Thymus (tissue), 11 donors: ENCODE results near the gene SLC38A3. TPM values are rescaled to one million over a fixed set of nuclear protein-coding genes. Genes with fewer than 3 reads are reported as not detected.

ENCODE experiments used
- DNase-seq, 9 donors: peaks; one replicate each; pipeline ENCODE4 v3.0.0-alpha.2; 2013; ENCODE audit warnings: low spot score in 9 of 9, low read depth in 6 of 9, missing footprints in 1 of 9
- H3K27ac ChIP-seq, 2 donors: one replicate each; pipeline ENCODE4 v1.5.1; 2013; ENCODE audit warnings: control low read depth in 1 of 2, low read depth in 1 of 2, low read length in 1 of 2, mild to moderate bottlenecking in 1 of 2, moderate library complexity in 1 of 2
- H3K27me3 ChIP-seq, 2 donors: one replicate each; pipeline ENCODE4 v1.5.1; 2013; ENCODE audit warnings: low read length in 1 of 2; ENCODE audit not compliant: control insufficient read depth in 2 of 2, insufficient read depth in 1 of 2
- H3K36me3 ChIP-seq, 2 donors: one replicate each; pipeline ENCODE4 v1.5.1; 2013; ENCODE audit warnings: low read length in 1 of 2, mild to moderate bottlenecking in 1 of 2, moderate library complexity in 1 of 2; ENCODE audit not compliant: control insufficient read depth in 2 of 2, insufficient read depth in 2 of 2
- H3K4me1 ChIP-seq, 2 donors: one replicate each; pipeline ENCODE4 v1.5.1; 2013; ENCODE audit warnings: low read length in 2 of 2; ENCODE audit not compliant: control insufficient read depth in 2 of 2, insufficient read depth in 2 of 2
- H3K4me3 ChIP-seq, 2 donors: one replicate each; pipeline ENCODE4 v1.5.1; 2013; ENCODE audit warnings: low read length in 2 of 2, control low read depth in 1 of 2, mild to moderate bottlenecking in 1 of 2
- H3K9me3 ChIP-seq, 2 donors: one replicate each; pipeline ENCODE4 v1.5.1; 2013; ENCODE audit warnings: low read length in 1 of 2, mild to moderate bottlenecking in 1 of 2; ENCODE audit not compliant: control insufficient read depth in 2 of 2, insufficient read depth in 1 of 2
- WGBS: extraction: QIAGEN DNeasy Blood & Tissue Kit; methylation state at CpG from one replicate; pipeline ENCODE4 v1.1.7; 2013; 5-methylcytosine and 5-hydroxymethylcytosine counted together
- polyA plus RNA-seq: library from polyadenylated mRNA; stranded (reverse); fragments of 200-250 nt; gene quantifications from one replicate; pipeline ENCODE4 v1.2.3, GENCODE V29; 2013
- total RNA-seq: library from RNA; stranded (reverse); fragments of 120-200 nt; gene quantifications from one replicate; pipeline ENCODE4 v1.2.4, GENCODE V29; 2013
- donor health status: healthy.

The SLC38A3 gene
- total and polyA plus RNA-seq, 2 donors, result 0.05 to 0.18 TPM

DNA sequence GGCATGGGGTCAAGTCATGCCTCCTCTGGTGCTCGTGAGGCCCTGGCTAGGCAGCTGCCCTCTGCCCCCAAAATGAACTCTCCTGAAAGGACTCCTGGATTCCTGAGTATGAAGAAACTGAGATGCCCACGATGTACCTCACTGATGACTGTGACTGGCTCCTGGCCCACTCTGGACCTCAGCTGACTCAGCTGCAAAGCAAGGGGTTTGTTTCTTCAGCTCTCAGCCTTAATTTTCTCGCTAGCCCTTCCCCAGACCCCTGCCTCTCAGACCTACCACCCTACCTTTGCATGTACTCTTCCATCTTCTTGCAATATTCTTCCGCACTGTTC lies 25.7 kb downstream of the SLC38A3 start:
- Histone ChIP-seq H3K4me3 (no peak overlapping the region), H3K4me1 (peaks cover 9 to 48% of the 10 kb centered on the region in 2 donors), H3K36me3 (no peaks in the 10 kb centered on the region), H3K9me3 (no peaks in the 10 kb centered on the region), H3K27me3 (peaks cover 0 to 7% of the 10 kb centered on the region in 2 donors), H3K27ac (no peak overlapping the region)
- WGBS, result 98% methylated on average over 4 of the region's 4 CpGs
- DNase-seq, result no peak

DNA sequence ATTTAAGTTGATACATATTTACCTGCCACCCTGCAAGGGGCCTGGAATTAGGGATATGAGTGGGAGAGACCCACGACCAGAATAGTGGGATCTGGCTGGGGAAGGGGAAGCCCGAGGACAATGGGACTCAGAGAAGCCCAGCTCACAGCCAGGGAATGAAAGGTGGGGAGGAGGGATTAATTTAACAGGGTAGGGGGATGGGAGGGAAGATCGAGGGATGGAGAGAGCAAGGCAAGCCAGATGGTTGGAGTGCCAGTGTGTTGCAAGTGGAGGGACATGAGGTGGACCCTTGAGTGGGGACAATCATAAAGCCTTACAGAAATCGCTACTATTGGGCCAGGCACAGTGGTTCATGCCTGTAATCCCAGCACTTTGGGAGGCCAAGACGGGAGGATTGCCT lies 26.5 kb downstream of the SLC38A3 start:
- no peak overlapping the region for H3K4me3 ChIP-seq

DNA sequence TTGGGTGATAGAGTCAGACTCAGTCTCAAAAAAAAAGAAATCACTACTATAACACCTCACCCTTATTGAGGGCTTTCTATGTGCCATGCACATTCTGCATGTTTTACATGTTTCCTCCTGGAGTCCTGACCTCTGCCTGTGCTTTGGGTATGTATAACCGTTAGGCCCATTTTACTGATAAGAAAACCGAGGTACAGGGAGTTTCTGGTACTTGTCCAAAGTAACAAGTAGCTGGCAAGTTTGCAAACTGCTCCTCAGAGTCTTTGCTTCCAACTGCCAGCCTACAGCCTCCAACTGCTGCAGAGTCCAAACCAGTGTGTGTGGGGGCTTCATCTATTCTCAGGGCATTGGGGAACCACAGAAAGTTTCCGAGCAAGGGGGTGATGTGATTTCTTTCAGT lies 27.2 kb downstream of the SLC38A3 start:
- Histone ChIP-seq H3K27me3 (no peaks in the 10 kb centered on the region), H3K9me3 (no peaks in the 10 kb centered on the region), H3K27ac (no peak overlapping the region), H3K36me3 (no peaks in the 10 kb centered on the region), H3K4me3 (no peak overlapping the region), H3K4me1 (peaks cover 12 to 34% of the 10 kb centered on the region in 2 donors)
- DNase-seq, result no peak
- 97% methylated on average over 3 of the region's 3 CpGs for WGBS

More for the DNA sequence above, 26.5 kb downstream of the SLC38A3 start:
- H3K9me3 ChIP-seq, result no peaks in the 10 kb centered on the region
- no peak for DNase-seq
- 94% methylated on average over 5 of the region's 5 CpGs for WGBS
- peaks cover 9 to 40% of the 10 kb centered on the region in 2 donors for H3K4me1 ChIP-seq
- H3K27me3 ChIP-seq, result peaks cover 0 to 2% of the 10 kb centered on the region in 2 donors
- no peaks in the 10 kb centered on the region for H3K36me3 ChIP-seq
- no peak overlapping the region for H3K27ac ChIP-seq

DNA sequence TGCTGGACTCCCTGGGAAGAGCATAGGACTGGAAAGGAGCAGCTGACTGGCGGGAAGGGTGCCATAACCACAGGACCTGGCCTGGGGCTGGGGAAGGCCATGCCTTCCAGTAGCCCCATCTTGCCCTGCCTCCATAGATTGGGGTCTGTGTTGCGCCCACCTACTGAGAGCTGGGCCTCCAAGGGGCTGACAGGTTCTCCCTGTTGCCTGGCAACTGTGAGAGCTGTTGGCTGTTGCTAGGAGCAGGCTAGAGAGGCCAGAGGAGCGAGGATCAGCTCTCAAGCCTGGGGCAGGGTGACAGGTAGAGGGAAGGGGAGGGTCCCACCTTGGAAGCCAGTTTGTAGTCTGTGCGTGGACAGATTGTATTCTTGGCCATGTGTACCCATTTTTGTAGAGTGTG lies 28.1 kb downstream of the SLC38A3 start:
- DNase-seq, result no peak
- no peaks in the 10 kb centered on the region for H3K27me3 ChIP-seq
- no peaks in the 10 kb centered on the region for H3K9me3 ChIP-seq
- no peak overlapping the region for H3K27ac ChIP-seq
- peaks cover 11 to 35% of the 10 kb centered on the region in 2 donors for H3K4me1 ChIP-seq
- no peak overlapping the region for H3K4me3 ChIP-seq
- WGBS, result 96% methylated on average over 4 of the region's 4 CpGs
- no peaks in the 10 kb centered on the region for H3K36me3 ChIP-seq

DNA sequence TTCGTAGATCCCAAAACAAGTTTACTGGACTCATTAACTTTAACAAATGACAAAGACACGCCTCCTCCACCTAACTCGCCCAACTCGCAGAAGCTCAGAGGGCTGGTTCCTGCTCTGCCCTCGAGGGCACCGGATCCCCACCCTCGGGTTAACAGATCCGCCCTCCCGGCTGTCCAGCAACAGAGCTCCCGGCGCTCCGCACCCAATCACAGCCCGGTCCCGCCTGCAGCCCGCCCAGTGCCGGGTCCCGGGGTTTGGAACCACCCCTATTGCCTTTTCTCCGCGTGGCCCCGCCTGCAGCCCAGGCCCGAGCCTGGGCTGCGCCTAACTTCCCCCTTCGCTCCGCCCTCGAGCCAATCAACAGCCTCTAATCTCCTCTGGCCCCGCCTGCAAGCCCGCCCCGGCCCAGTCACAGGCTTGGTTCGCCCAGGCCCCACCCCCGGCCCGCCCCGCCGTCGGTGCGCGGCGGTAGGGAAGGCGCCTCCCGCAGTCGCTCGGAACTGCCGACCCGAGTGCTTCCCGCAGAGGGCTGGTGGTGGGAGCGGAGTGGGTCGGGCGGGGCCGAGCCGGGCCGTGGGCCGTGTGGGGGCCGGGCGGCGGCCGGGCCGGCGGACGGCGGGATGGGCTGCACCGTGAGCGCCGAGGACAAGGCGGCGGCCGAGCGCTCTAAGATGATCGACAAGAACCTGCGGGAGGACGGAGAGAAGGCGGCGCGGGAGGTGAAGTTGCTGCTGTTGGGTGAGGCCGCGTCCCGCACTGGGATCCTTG lies 30.8 kb downstream of the SLC38A3 start, which contains the start of gene GNAI2:
Gene GNAI2, plus strand, starts transcription at position 489 of the 768 bp plus-strand sequence. Its CDS starts 132 bp downstream, at position 621.
- Histone ChIP-seq H3K27me3 (no peaks in the 10 kb centered on the region), H3K4me1 (peaks cover 20 to 46% of the 10 kb centered on the region in 2 donors)
- WGBS, result under 1% methylated on average over 75 of the region's 75 CpGs

DNA sequence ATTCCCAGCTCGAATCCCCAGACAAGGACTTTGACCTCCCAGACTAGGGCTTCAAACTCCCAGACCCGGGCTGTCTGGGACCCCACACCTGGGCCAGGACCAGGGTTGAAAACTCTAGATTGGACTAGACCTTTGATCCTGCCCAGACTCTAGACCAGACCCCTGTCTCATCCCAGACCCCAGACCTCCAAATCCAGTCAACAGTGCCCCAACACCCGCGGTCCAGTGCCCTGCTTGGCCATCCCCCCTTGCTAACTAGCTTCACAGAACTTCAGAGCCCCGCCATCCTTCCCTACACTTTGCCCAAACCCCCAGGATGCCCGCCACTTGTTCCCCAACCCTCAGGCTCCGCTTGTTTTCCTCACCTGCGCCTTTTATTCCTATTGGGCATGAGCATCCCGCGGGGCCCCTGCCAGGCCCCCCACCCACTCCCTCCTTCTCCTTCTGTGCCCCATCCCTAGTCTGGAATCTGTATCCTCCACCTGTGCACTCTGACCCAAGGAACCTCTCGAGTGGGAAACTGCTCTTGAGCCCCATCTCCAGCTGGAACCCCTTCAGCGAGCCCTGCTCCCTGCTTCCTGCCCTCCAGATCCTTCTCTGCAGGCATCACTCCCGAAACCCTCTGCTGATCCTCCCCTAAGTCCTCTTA lies 31.5 kb downstream of the SLC38A3 start:
- WGBS, result under 1% methylated on average over 13 of the region's 13 CpGs
- no peaks in the 10 kb centered on the region for H3K27me3 ChIP-seq
- peak overlapping the region; percentile 92 to 97 for H3K27ac ChIP-seq
- peaks cover 0 to 3% of the 10 kb centered on the region in 2 donors for H3K9me3 ChIP-seq
- peak overlapping the region; percentile 93 to 99 for H3K4me3 ChIP-seq
- peaks cover 14 to 27% of the 10 kb centered on the region in 2 donors for H3K36me3 ChIP-seq
- peak in 1 of 9 donors; percentile 18 for DNase-seq
- peaks cover 27 to 53% of the 10 kb centered on the region in 2 donors for H3K4me1 ChIP-seq

More for the DNA sequence above, 30.8 kb downstream of the SLC38A3 start, which contains the start of gene GNAI2:
- Histone ChIP-seq H3K27ac (peak within 1 kb of the TSS; percentile 92 to 97), H3K4me3 (peak within 1 kb of the TSS; percentile 93 to 99), H3K9me3 (peaks cover 0 to 3% of the 10 kb centered on the region in 2 donors), H3K36me3 (peaks cover 10 to 20% of the 10 kb centered on the region in 2 donors)
- peak; percentile 87 to 99 (median 97) for DNase-seq

DNA sequence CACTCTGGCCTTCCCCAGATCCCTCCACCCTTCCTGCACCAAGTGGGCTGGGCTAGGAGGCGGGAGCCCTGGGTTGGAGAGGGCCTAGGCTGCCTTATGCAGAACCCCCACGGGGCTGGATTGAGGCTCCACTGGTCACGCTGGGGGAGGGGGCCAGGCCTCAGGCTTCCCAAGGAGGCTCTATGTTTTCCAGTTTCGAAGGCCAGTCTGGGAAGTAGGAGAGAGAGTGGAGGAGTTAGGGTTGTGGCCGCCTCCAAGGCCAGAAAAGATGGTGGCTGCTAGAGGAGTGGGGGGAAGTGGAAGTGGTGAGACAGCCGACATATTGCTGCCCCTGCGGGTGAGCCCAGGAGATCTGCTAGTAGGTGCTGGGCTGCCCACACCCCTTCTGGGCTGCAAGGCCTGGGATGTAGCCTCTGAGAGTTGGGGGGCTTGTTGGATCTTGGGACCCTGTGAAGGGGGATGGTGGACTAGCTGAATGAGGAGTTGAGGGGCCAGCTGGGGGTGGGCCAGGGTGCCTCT lies 32.1 kb downstream of the SLC38A3 start:
- DNase-seq, result peak in 3 of 9 donors; percentile 26 to 66 (median 41)
- Histone ChIP-seq H3K27me3 (no peaks in the 10 kb centered on the region), H3K27ac (peak overlapping the region; percentile 92 to 97), H3K36me3 (peaks cover 14 to 32% of the 10 kb centered on the region in 2 donors), H3K4me3 (peak overlapping the region; percentile 93 to 99), H3K4me1 (peaks cover 33 to 59% of the 10 kb centered on the region in 2 donors), H3K9me3 (peaks cover 0 to 3% of the 10 kb centered on the region in 2 donors)
- WGBS, result 2% methylated on average over 7 of the region's 7 CpGs

DNA sequence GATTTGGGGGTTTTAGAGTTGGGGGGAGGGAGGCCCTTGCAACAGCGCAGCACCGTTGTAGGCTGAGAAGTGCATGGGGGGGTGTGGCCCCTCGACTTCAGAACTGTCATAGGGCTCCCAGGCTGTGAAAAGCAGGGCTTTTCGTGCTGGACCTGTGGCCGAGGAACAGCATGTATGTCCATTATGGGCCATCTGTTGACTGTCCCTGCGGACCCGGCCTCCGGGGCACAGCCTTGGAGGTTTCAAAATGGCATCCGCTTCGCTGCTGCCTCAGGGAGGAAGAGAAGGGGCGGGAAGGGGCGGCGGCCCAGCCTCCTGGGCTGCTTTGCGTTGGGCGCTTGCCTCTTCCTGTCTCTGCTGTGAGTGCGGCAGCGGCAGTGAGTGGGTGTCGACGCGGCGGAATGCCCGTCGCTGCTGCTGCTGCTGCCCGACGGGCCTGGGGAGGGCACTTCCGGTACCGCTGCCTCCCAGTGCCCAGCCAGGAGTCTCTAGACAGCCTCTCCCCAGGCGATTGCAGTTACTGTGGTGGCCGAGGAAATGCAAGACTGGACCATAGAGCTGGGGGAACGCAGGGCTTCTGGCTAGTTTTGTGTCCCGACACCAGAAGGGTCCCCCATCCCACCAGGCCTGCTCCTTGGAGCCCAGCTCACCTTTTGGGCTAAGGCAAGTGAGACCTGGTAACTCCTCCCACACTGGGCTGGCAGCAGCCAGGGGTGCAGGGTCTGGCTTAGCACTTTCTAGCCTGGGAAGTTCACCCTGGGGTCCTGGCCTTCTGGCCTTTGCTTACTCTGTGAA lies 32.9 kb downstream of the SLC38A3 start:
- Histone ChIP-seq H3K27ac (peak overlapping the region; percentile 92 to 97), H3K4me1 (peaks cover 36 to 66% of the 10 kb centered on the region in 2 donors), H3K4me3 (peak overlapping the region; percentile 93 to 99), H3K36me3 (peaks cover 16 to 36% of the 10 kb centered on the region in 2 donors), H3K27me3 (no peaks in the 10 kb centered on the region), H3K9me3 (peaks cover 0 to 3% of the 10 kb centered on the region in 2 donors)
- 2% methylated on average over 31 of the region's 31 CpGs for WGBS
- DNase-seq, result peak in 6 of 9 donors; percentile 71 to 94 (median 84)
